Heart left ventricle (tissue), 13 donors: ENCODE measurements around the gene TRRAP.

Source experiments
- POLR2A ChIP-seq, 2 donors: fragments of 450-650 bp; IDR thresholded peaks; one replicate each; pipeline ENCODE4 v1.6.1; 2017; ENCODE audit warnings: antibody characterized with exemption in 2 of 2, mild to moderate bottlenecking in 2 of 2, moderate library complexity in 2 of 2
- TF ChIP-seq, protein P1 (sequence below), 12 donors: fragments of 200-600 bp; sonication (generic) in 4 of 12; IDR thresholded peaks; one replicate each; pipeline versions ENCODE4 v1.5.0 to v1.8.0; 2018 to 2022; ENCODE audit warnings: antibody characterized with exemption in 12 of 12, mild to moderate bottlenecking in 5 of 12
- donor health status: ischemic (EF 13 %, LVEDD 7.1; RV severe dilation, severe dysfunction).
- donor health status: DM: no; HTN: yes; CAD: no.
- donor health status: DM: no; HTN: no; CAD: no.
- donor health status: ischemic (EF 25% LVEDD 6.9; RV normal size, moderate dysfunction).
- donor health status: ischemic (EF 25% LVEDD 5.7; RV mildly dilated, moderate dysfunction).
- donor health status: ischemic (EF 35%, LVEDD 5.7; RV mildly dilated, moderate dysfunction).
- donor health status: nonischemic (EF 11% LVEDD 7.7; RV severe dilation, severe dysfunction).
- donor health status: DM: yes; HTN: yes; CAD: no.
- donor health status: PGD.
- donor health status: ischemic (EF 29% LVEDD 5.4; RV normal size, mild dysfunction).
- donor health status: nonischemic (EF 23%, LVEDD 6.1; RV moderate dilation, normal function).

- TF ChIP-seq POLR2A (IDR thresholded peaks at IDR 0.05): no peak
- TF ChIP-seq, protein P1, sequence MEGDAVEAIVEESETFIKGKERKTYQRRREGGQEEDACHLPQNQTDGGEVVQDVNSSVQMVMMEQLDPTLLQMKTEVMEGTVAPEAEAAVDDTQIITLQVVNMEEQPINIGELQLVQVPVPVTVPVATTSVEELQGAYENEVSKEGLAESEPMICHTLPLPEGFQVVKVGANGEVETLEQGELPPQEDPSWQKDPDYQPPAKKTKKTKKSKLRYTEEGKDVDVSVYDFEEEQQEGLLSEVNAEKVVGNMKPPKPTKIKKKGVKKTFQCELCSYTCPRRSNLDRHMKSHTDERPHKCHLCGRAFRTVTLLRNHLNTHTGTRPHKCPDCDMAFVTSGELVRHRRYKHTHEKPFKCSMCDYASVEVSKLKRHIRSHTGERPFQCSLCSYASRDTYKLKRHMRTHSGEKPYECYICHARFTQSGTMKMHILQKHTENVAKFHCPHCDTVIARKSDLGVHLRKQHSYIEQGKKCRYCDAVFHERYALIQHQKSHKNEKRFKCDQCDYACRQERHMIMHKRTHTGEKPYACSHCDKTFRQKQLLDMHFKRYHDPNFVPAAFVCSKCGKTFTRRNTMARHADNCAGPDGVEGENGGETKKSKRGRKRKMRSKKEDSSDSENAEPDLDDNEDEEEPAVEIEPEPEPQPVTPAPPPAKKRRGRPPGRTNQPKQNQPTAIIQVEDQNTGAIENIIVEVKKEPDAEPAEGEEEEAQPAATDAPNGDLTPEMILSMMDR (IDR thresholded peaks at IDR 0.05): no peak
Observed at GRCh38 chr7:98982686-98983085, 104.4 kb downstream of the TRRAP start.
